B cell (primary cell): Measurements from ENCODE around the gene CNOT1. TPM values are rescaled to one million over a fixed set of nuclear protein-coding genes. Genes with fewer than 3 reads are reported as not detected.

Experiments used
- ATAC-seq: fragments of 200-7000 bp; cut with Tn5 transposase; one replicate; pipeline ENCODE4 v1.10.0; 2021; ENCODE audit warnings: low read depth, mild to moderate bottlenecking, moderate number of reproducible peaks, moderate library complexity
- CTCF ChIA-PET: fragments of 350-600 bp; sonication (Branson Sonifier 250); formaldehyde crosslinking; loops from one replicate; lab custom pipeline; 2021; ENCODE audit warnings: antibody characterized with exemption, inconsistent platforms; lab: Charles Lee
- POLR2A ChIA-PET: fragments of 350-600 bp; sonication (Branson Sonifier 250); formaldehyde crosslinking; loops from one replicate; lab custom pipeline; 2021; ENCODE audit warnings: antibody characterized with exemption; lab: Charles Lee
- DNase-seq: peaks from one replicate; pipeline ENCODE4 v3.0.0; 2013
- H2AFZ ChIP-seq: 2 replicates; pipeline ENCODE4 v1.6.1; 2012; ENCODE audit warnings: mild to moderate bottlenecking, low read depth, low read length; ENCODE audit not compliant: insufficient read depth, poor library complexity, severe bottlenecking
- H3K27ac ChIP-seq, 2 donors: 1 replicate in 1 of 2; 2 replicates in 1 of 2; pipeline ENCODE4 v1.5.1; 2012 to 2013; ENCODE audit warnings: low read length in 2 of 2, mild to moderate bottlenecking in 2 of 2, moderate library complexity in 1 of 2
- H3K27me3 ChIP-seq, 4 experiments: fragments of 200-600 bp in 1 of 4; sonication (generic) in 1 of 4; replicated peaks in 1 of 4; 1 replicate in 2 of 4; 2 replicates in 2 of 4; pipeline versions ENCODE4 v1.6.1 to v1.7.0; 2013 to 2016; ENCODE audit warnings: low read length in 3 of 4, mild to moderate bottlenecking in 2 of 4, mixed read lengths in 1 of 4, moderate library complexity in 1 of 4; ENCODE audit not compliant: insufficient read depth in 4 of 4, control insufficient read depth in 3 of 4; ENCODE audit errors: control extremely low read depth in 1 of 4
- H3K36me3 ChIP-seq, 2 experiments: replicated peaks in 1 of 2; 1 replicate in 1 of 2; 2 replicates in 1 of 2; pipeline versions ENCODE4 v1.6.1 to v1.7.1; 2013; ENCODE audit warnings: low read length in 1 of 2; ENCODE audit not compliant: insufficient read depth in 2 of 2, control insufficient read depth in 1 of 2; ENCODE audit errors: control extremely low read depth in 1 of 2, extremely low read depth in 1 of 2
- H3K4me1 ChIP-seq, 2 donors: fragments of 200-600 bp in 1 of 2; sonication (generic) in 1 of 2; 1 replicate in 1 of 2; 2 replicates in 1 of 2; pipeline versions ENCODE4 v1.5.1 to v1.6.1; 2013 to 2017; ENCODE audit warnings: low read length in 2 of 2; ENCODE audit not compliant: control insufficient read depth in 2 of 2, insufficient read depth in 2 of 2
- H3K4me2 ChIP-seq: replicated peaks from 2 replicates; pipeline ENCODE3; 2012; ENCODE audit warnings: mild to moderate bottlenecking, low read depth, low read length; ENCODE audit not compliant: poor library complexity, severe bottlenecking
- H3K4me3 ChIP-seq, 5 experiments: fragments of 200-600 bp in 1 of 5; sonication (generic) in 1 of 5; 1 replicate in 3 of 5; 2 replicates in 2 of 5; pipeline versions ENCODE4 v1.5.1 to v1.7.0; 2011 to 2016; ENCODE audit warnings: low read length in 4 of 5, mild to moderate bottlenecking in 4 of 5, low read depth in 2 of 5, control low read depth in 1 of 5, moderate library complexity in 1 of 5; ENCODE audit not compliant: insufficient read depth in 1 of 5; ENCODE audit errors: control extremely low read depth in 1 of 5, extremely low read depth in 1 of 5
- H3K79me2 ChIP-seq: fragments of 200-600 bp; sonication (generic); one replicate; pipeline ENCODE4 v1.6.0; 2016; ENCODE audit warnings: low read length; ENCODE audit not compliant: control insufficient read depth, insufficient read depth
- H3K9ac ChIP-seq: fragments of 200-600 bp; sonication (generic); 2 replicates; pipeline ENCODE4 v1.6.1; 2017; ENCODE audit warnings: mild to moderate bottlenecking, low read length, moderate library complexity
- H3K9me3 ChIP-seq, 3 donors: one replicate each; pipeline versions ENCODE4 v1.6.1 to v1.7.1; 2013; ENCODE audit warnings: low read length in 2 of 3; ENCODE audit not compliant: control insufficient read depth in 2 of 3, insufficient read depth in 1 of 3; ENCODE audit errors: control extremely low read depth in 1 of 3
- H4K20me1 ChIP-seq: 2 replicates; pipeline ENCODE4 v1.6.0; 2012; ENCODE audit warnings: mild to moderate bottlenecking, low read length; ENCODE audit not compliant: insufficient read depth, control insufficient read depth, poor library complexity, severe bottlenecking
- H3K27ac Mint-ChIP-seq: one replicate; pipeline ENCODE4 v1.8.0; 2021; ENCODE audit warnings: mixed read lengths
- H3K27me3 Mint-ChIP-seq: one replicate; pipeline ENCODE4 v1.8.0; 2021; ENCODE audit warnings: mixed read lengths
- H3K4me1 Mint-ChIP-seq: one replicate; pipeline ENCODE4 v1.8.0; 2021; ENCODE audit warnings: mixed read lengths
- H3K4me3 Mint-ChIP-seq: one replicate; pipeline ENCODE4 v1.8.0; 2021; ENCODE audit warnings: mixed read lengths
- H3K9me3 Mint-ChIP-seq: one replicate; pipeline ENCODE4 v1.8.0; 2022; ENCODE audit warnings: mixed read lengths; ENCODE audit not compliant: insufficient read depth
- EZH2 ChIP-seq: IDR thresholded peaks from 2 replicates; pipeline ENCODE4 v1.6.1; 2012; ENCODE audit warnings: borderline replicate concordance, low read depth, mild to moderate bottlenecking, moderate library complexity, low read length; ENCODE audit not compliant: insufficient read depth, poor library complexity, severe bottlenecking
- WGBS: methylation state at CpG from one replicate; pipeline ENCODE4 v1.1.5; 2013; ENCODE audit warnings: missing lambda C conversion rate; ENCODE audit not compliant: insufficient coverage; 5-methylcytosine and 5-hydroxymethylcytosine counted together
- intact Hi-C: fragments of 100-400 bp; cut with micrococcal nuclease; formaldehyde crosslinking; loops from one replicate; pipeline ENCODE4 v1.10.0; 2022
- polyA plus RNA-seq: library from polyadenylated mRNA; depleted of rRNA; stranded (reverse); fragments of >200 nt; gene quantifications from 2 replicates; pipeline ENCODE4 v1.2.3, GENCODE V29; 2012
- total RNA-seq, 2 donors: library from RNA; stranded (reverse); fragments of 120-200 nt in 1 of 2; gene quantifications; 1 replicate in 1 of 2; 2 replicates in 1 of 2; pipeline versions ENCODE4 v1.2.3 to v1.2.4, GENCODE V29; 2013 to 2022
- TF ChIP-seq, protein P1 (sequence below): fragments of 200-600 bp; IDR thresholded peaks from one replicate; pipeline ENCODE4 v1.8.0; 2022; ENCODE audit warnings: antibody characterized with exemption, mild to moderate bottlenecking

CNOT1 gene
- total and polyA plus RNA-seq, 2 donors (not counting 1 experiment from before 2014, with no cell fraction given): 211 to 268 TPM

DNA sequence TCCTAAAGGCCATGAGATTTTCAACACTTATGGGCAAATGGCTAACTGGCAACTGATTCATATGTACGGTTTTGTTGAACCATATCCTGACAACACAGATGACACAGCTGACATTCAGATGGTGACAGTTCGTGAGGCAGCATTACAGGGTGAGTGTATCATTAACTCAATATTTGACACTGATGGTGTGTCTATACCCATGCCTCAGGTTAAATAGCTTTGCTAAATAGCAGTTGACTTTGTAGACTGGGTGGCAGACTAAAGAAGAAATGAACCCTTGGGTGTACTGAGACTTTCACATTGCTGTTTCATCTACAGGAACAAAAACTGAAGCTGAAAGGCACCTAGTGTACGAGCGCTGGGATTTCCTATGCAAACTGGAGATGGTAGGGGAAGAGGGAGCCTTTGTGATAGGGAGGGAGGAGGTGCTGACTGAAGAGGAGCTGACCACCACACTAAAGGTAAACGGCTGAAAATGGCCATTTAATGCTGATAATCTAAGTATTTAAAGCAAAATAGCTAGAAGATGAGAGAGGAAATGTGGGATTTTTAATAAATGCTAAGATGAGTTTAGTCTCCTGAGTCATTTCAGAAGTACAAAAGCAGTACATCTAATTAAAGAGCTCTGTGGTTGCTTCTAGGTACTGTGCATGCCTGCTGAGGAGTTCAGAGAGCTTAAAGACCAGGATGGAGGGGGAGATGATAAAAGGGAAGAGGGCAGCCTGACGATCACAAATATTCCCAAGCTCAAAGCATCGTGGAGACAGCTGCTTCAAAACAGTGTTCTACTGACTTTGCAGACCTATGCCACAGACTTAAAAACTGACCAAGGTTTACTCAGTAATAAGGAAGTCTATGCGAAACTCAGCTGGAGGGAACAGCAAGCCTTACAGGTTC is 111.3 kb downstream of the CNOT1 start:
- H3K27ac Mint-ChIP-seq: peak overlapping the region; percentile 3
- no peak overlapping the region for H3K9ac ChIP-seq
- TF ChIP-seq EZH2: no peak
- TF ChIP-seq, protein P1, sequence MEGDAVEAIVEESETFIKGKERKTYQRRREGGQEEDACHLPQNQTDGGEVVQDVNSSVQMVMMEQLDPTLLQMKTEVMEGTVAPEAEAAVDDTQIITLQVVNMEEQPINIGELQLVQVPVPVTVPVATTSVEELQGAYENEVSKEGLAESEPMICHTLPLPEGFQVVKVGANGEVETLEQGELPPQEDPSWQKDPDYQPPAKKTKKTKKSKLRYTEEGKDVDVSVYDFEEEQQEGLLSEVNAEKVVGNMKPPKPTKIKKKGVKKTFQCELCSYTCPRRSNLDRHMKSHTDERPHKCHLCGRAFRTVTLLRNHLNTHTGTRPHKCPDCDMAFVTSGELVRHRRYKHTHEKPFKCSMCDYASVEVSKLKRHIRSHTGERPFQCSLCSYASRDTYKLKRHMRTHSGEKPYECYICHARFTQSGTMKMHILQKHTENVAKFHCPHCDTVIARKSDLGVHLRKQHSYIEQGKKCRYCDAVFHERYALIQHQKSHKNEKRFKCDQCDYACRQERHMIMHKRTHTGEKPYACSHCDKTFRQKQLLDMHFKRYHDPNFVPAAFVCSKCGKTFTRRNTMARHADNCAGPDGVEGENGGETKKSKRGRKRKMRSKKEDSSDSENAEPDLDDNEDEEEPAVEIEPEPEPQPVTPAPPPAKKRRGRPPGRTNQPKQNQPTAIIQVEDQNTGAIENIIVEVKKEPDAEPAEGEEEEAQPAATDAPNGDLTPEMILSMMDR: no peak
- 75% methylated on average over 6 of the region's 8 CpGs for WGBS
- peaks cover 35% of the 10 kb centered on the region for H4K20me1 ChIP-seq
- no peak overlapping the region for H3K4me2 ChIP-seq
- no peaks in the 10 kb centered on the region for H3K79me2 ChIP-seq
- peaks cover 13 to 59% of the 10 kb centered on the region in 2 experiments for H3K36me3 ChIP-seq
- H3K4me1 ChIP-seq: peaks cover 10 to 14% of the 10 kb centered on the region in 2 donors
- H2AFZ ChIP-seq: no peak overlapping the region
- ATAC-seq (no peak), DNase-seq (no peak)
- no peaks in the 10 kb centered on the region for H3K27me3 ChIP-seq
- H3K9me3 Mint-ChIP-seq: no peaks in the 10 kb centered on the region
- H3K27me3 Mint-ChIP-seq: no peaks in the 10 kb centered on the region
- H3K4me3 Mint-ChIP-seq: no peak overlapping the region
- intact Hi-C loops: loop anchor here (5.0 kb wide), 1 partner anchor 321 kb away; the partner anchor contains the start of gene CSNK2A2
- peaks cover 18% of the 10 kb centered on the region for H3K4me1 Mint-ChIP-seq
- CTCF ChIA-PET: interaction anchor here (1.2 to 1.5 kb wide), 4 partner anchors 31 to 238 kb away, joined by 3 to 4 read pairs (median 4); no protein-coding TSS in a partner anchor
- H3K4me3 ChIP-seq: no peak overlapping the region
- H3K27ac ChIP-seq: no peak overlapping the region
- no peaks in the 10 kb centered on the region for H3K9me3 ChIP-seq
- POLR2A ChIA-PET: no interaction called here

DNA sequence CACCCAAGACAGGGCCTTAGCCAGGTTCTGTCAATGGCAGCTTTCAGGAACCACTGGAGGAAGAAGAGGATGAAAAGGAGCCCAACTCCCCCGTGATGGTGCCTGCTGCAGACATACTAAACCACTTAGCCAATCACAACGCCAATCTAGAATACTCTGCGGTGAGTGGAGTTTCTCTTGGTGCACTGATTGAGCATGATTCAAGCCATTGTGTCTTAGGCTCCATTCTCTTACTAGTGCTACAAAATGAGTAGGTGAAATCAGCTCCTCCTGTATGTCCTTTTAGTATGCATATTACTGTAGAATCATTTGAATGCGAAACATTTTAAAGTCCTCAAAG is 112.9 kb downstream of the CNOT1 start:
- Mint-ChIP-seq H3K4me1 (peaks cover 20% of the 10 kb centered on the region), H3K4me3 (peak overlapping the region; percentile 81), H3K27ac (peak overlapping the region; percentile 59), H3K27me3 (no peaks in the 10 kb centered on the region), H3K9me3 (no peaks in the 10 kb centered on the region)
- Histone ChIP-seq H4K20me1 (peaks cover 24% of the 10 kb centered on the region), H3K9ac (no peak overlapping the region), H3K4me1 (peaks cover 10 to 14% of the 10 kb centered on the region in 2 donors), H3K27ac (no peak overlapping the region), H2AFZ (no peak overlapping the region), H3K79me2 (no peaks in the 10 kb centered on the region), H3K4me2 (peak overlapping the region; percentile 80), H3K27me3 (no peaks in the 10 kb centered on the region), H3K4me3 (no peak overlapping the region), H3K9me3 (no peaks in the 10 kb centered on the region), H3K36me3 (peaks cover 6 to 44% of the 10 kb centered on the region in 2 experiments)
- DNase-seq (no peak), ATAC-seq (no peak)
- CTCF ChIA-PET: no interaction called here
- TF ChIP-seq, protein P1: no peak
- intact Hi-C loops: loop anchor here (5.0 kb wide), 1 partner anchor 319 kb away; the partner anchor contains the start of gene CSNK2A2
- POLR2A ChIA-PET: no interaction called here
- WGBS: no CpG with 5 or more reads among the region's 4 CpGs
